Upper lobe of left lung (tissue), 6 donors: ENCODE measurements around the gene GRID1. TPM values are rescaled to one million over a fixed set of nuclear protein-coding genes. Genes with fewer than 3 reads are reported as not detected.

ENCODE experiments used
- ATAC-seq, 2 donors: fragments of 200-7000 bp; cut with Tn5 transposase; one replicate each; pipeline ENCODE4 v1.9.1; 2022; ENCODE audit warnings: mild to moderate bottlenecking in 2 of 2, moderate library complexity in 2 of 2; ENCODE audit not compliant: low FRiP score in 2 of 2
- DNase-seq, 2 donors: peaks; one replicate each; pipeline ENCODE4 v3.0.0-alpha.2; 2019 to 2020
- H3K27ac ChIP-seq, 4 donors: fragments of 200-600 bp; sonication (generic); one replicate each; pipeline ENCODE4 v1.5.1; 2016 to 2019
- H3K27me3 ChIP-seq, 4 donors: fragments of 200-600 bp; sonication (generic); one replicate each; pipeline ENCODE4 v1.5.1; 2017 to 2019
- H3K36me3 ChIP-seq, 4 donors: fragments of 200-600 bp; sonication (generic); one replicate each; pipeline ENCODE4 v1.5.1; 2016 to 2019
- H3K4me1 ChIP-seq, 4 donors: fragments of 200-600 bp; sonication (generic); one replicate each; pipeline ENCODE4 v1.5.1; 2018 to 2019
- H3K4me3 ChIP-seq, 4 donors: fragments of 200-600 bp; sonication (generic); one replicate each; pipeline ENCODE4 v1.5.1; 2017 to 2019; ENCODE audit warnings: mild to moderate bottlenecking in 2 of 4, moderate library complexity in 1 of 4
- H3K9me3 ChIP-seq, 4 donors: fragments of 200-600 bp; sonication (generic); one replicate each; pipeline ENCODE4 v1.5.1; 2018 to 2019
- EP300 ChIP-seq, 4 donors: sonication (generic); formaldehyde crosslinking; IDR thresholded peaks; one replicate each; pipeline ENCODE4 v1.5.1; 2017; ENCODE audit warnings: antibody characterized with exemption in 4 of 4, control low read depth in 2 of 4
- POLR2A ChIP-seq, 4 donors: fragments of 450-650 bp; IDR thresholded peaks; one replicate each; pipeline ENCODE4 v1.5.1; 2016 to 2017; ENCODE audit warnings: antibody characterized with exemption in 4 of 4, mild to moderate bottlenecking in 2 of 4
- POLR2AphosphoS5 ChIP-seq, 2 donors: sonication (generic); formaldehyde crosslinking; IDR thresholded peaks; one replicate each; pipeline ENCODE4 v1.5.1; 2017; ENCODE audit warnings: antibody characterized with exemption in 2 of 2
- WGBS, 2 donors: methylation state at CpG; one replicate each; pipeline ENCODE4 v1.1.5; 2017 to 2018; 5-methylcytosine and 5-hydroxymethylcytosine counted together
- total RNA-seq, 6 donors: library from RNA; depleted of rRNA in 4 of 6; stranded (reverse); fragments of >200 nt in 4 of 6; gene quantifications; one replicate each; pipeline versions ENCODE4 v1.1.0 to v1.2.1, GENCODE V29; 2016 to 2021
- TF ChIP-seq, protein P1 (sequence below), 6 experiments: fragments of 450-650 bp in 4 of 6; fragments of 200-600 bp in 2 of 6; sonication (generic) in 2 of 6; IDR thresholded peaks; one replicate each; pipeline ENCODE4 v1.5.1; 2016 to 2019; ENCODE audit warnings: antibody characterized with exemption in 6 of 6
- donor health status: DM: no; HTN: no; CAD: no; lungs with moderate emphysema.
- donor health status: DM: no; HTN: yes; CAD: no; lungs with severe emphysema.

GRID1 gene
- 1 to 10 TPM; 1.5 to 5.2 (median 3.2) TPM for total RNA-seq

DNA sequence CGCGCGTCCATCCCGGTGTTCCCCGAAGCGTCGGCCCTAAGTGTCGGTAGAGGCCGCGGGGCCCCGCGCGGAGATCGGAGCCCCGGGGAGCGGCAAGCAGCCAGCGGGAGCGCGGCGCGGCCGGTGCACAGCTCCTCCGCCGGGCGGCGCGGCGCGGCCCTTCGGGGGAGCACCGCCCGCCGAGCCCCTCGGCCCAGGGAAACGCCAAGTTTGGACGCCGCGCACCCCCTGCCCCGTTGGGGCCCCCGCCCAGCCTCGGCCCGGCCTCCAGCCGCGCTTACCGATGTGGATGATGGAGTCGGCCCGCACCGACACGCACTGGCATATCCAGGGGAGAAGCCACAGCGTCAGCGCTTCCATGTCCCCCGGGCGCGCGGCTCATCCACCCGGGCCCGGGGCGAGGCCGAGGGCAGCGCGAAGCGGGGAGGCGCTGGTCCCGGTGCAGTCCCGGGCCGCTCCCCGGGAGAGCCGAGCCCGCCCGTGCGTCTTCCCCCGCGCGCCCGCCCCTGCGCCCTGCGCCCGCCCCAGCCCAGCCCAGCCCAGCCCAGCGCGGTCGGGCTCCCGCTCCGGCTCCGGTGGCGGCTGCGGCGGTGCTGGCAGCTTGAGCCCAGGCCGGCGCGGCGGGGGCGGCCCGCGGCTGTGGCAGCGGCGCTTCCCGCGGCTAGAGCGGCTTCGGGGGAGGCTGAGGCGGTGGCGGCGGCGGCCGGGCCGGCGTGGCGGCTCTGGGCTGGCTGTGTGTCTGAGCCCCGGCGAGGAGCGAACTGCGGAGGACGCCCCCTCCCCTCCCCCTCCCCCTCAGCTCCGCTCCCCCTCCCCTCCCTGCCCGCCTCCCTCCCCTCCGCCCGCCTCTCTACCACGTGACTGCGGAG is at the start of gene GRID1:
GRID1 (minus strand) TSS at position 763 of the 869 bp plus-strand sequence.
- ATAC-seq (peak in 1 of 2 donors; percentile 49), DNase-seq (peak; percentile 22 to 89)
- Histone ChIP-seq H3K36me3 (no peaks in the 10 kb centered on the region), H3K27me3 (peaks cover 2 to 53% (median 29%) of the 10 kb centered on the region in 4 donors), H3K4me3 (peak within 1 kb of the TSS; percentile 18 to 61 (median 53)), H3K4me1 (peaks cover 36 to 50% (median 41%) of the 10 kb centered on the region in 4 donors), H3K9me3 (no peaks in the 10 kb centered on the region), H3K27ac (no peak within 1 kb of the TSS)
- TF ChIP-seq, protein P1, sequence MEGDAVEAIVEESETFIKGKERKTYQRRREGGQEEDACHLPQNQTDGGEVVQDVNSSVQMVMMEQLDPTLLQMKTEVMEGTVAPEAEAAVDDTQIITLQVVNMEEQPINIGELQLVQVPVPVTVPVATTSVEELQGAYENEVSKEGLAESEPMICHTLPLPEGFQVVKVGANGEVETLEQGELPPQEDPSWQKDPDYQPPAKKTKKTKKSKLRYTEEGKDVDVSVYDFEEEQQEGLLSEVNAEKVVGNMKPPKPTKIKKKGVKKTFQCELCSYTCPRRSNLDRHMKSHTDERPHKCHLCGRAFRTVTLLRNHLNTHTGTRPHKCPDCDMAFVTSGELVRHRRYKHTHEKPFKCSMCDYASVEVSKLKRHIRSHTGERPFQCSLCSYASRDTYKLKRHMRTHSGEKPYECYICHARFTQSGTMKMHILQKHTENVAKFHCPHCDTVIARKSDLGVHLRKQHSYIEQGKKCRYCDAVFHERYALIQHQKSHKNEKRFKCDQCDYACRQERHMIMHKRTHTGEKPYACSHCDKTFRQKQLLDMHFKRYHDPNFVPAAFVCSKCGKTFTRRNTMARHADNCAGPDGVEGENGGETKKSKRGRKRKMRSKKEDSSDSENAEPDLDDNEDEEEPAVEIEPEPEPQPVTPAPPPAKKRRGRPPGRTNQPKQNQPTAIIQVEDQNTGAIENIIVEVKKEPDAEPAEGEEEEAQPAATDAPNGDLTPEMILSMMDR (IDR thresholded peaks at IDR 0.05) = no peak
- TF ChIP-seq POLR2A (IDR thresholded peaks at IDR 0.05) (no peak), POLR2AphosphoS5 (IDR thresholded peaks at IDR 0.05) (no peak), EP300 (IDR thresholded peaks at IDR 0.05) (no peak)
- WGBS, 2 donors = 1% methylated on average over 19 of the region's 119 CpGs; no CpG with 5 or more reads in 1 of the 2 donors

DNA sequence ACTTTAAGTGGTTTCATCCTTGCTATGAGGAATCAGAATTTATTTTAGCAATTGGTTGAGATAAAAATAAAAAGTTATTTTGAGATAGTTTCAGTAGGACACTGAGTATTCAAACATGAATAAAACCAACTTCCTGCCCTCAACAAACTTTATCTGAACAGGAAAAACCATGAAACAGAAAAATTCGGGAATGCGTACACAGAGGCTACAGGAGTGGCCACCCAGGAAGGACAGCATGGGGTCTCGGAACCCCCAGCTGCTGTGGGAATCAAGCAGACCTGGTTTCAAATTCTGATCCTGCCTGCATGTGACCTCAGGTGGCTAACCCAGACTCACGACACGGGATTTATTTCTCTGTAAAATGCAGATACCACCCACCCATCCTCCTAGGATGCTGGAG is 49.0 kb upstream of the GRID1 start:
- Histone ChIP-seq H3K4me3 (no peak overlapping the region), H3K4me1 (peaks cover 8 to 22% (median 11%) of the 10 kb centered on the region in 4 donors), H3K27me3 (no peaks in the 10 kb centered on the region), H3K36me3 (no peaks in the 10 kb centered on the region), H3K9me3 (peaks cover 0 to 3% (median 0%) of the 10 kb centered on the region in 4 donors), H3K27ac (no peak overlapping the region)
- no peak for TF ChIP-seq POLR2A (IDR thresholded peaks at IDR 0.05)
- no peak for TF ChIP-seq POLR2AphosphoS5 (IDR thresholded peaks at IDR 0.05)
- TF ChIP-seq EP300 (IDR thresholded peaks at IDR 0.05) = no peak
- TF ChIP-seq, protein P1 (IDR thresholded peaks at IDR 0.05) = no peak
- no peak for DNase-seq
- ATAC-seq = no peak
- 59 to 63% methylated on average over 5 of the region's 5 CpGs for WGBS, 2 donors

DNA sequence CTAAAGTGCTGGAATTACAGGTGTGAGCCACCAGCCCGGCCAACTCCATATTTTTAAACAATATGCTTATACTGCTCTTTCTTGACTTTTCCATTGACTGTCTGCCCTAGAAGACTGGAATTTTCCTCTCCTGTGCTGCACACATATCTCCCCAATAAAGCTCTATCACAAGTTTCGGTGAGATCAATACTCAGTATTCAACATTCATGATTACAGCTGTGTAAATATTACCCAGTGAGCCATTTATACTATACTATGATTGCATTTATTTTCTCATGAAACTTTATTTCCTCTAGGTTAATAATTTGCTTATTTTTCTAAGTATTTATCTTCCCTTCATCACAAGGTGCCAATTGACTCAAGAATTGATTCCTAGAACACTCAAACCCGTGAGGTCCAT is 48.5 kb upstream of the GRID1 start:
- DNase-seq (no peak), ATAC-seq (no peak)
- no peaks in the 10 kb centered on the region for H3K27me3 ChIP-seq
- H3K36me3 ChIP-seq = no peaks in the 10 kb centered on the region
- no peak overlapping the region for H3K4me3 ChIP-seq
- TF ChIP-seq EP300 (IDR thresholded peaks at IDR 0.05) = no peak
- TF ChIP-seq, protein P1 (IDR thresholded peaks at IDR 0.05) = no peak
- no peak for TF ChIP-seq POLR2A (IDR thresholded peaks at IDR 0.05)
- TF ChIP-seq POLR2AphosphoS5 (IDR thresholded peaks at IDR 0.05) = no peak
- WGBS, 2 donors = 73 to 89% methylated on average over 3 of the region's 3 CpGs
- no peak overlapping the region for H3K27ac ChIP-seq
- peaks cover 0 to 3% (median 0%) of the 10 kb centered on the region in 4 donors for H3K9me3 ChIP-seq
- peaks cover 8 to 22% (median 11%) of the 10 kb centered on the region in 4 donors for H3K4me1 ChIP-seq

DNA sequence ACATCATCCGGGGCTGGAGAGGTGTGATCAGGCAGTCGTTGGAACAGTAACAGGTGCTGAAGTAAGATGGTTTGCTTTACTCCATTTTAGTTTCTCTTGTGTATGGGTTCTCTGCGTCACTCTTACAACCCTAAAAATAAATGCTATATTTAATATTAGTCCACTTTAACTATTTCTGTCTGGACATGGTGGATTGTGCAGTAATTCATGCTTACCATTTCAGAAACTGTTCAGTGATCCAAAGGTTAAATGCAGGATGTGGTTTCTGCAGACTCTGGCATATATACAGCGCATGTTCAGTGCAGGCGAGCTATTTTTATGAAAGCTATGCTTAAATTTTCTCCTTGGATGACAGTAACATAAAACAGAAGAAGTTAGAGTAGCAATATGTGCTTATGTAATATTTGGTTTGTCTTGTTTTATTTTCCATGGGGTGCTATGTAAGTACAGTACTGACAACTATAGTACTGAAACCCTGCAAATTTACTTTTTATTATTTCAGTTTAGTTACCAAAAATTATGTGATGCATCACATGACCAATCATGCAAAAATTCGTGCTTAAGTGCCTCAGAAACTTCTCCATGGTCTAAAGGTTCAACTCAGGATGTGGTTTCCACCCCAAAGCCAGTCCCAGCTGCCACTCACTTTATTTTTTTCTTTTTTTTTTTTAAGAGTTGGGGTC is 46.6 kb upstream of the GRID1 start:
- H3K27ac ChIP-seq = no peak overlapping the region
- H3K36me3 ChIP-seq = no peaks in the 10 kb centered on the region
- peaks cover 8 to 22% (median 11%) of the 10 kb centered on the region in 4 donors for H3K4me1 ChIP-seq

More for the DNA sequence above, 46.6 kb upstream of the GRID1 start:
- no peak overlapping the region for H3K4me3 ChIP-seq
- TF ChIP-seq POLR2A (IDR thresholded peaks at IDR 0.05) (no peak), POLR2AphosphoS5 (IDR thresholded peaks at IDR 0.05) (no peak), EP300 (IDR thresholded peaks at IDR 0.05) (no peak)
- TF ChIP-seq, protein P1 (IDR thresholded peaks at IDR 0.05) = no peak
- DNase-seq (no peak), ATAC-seq (no peak)
- H3K27me3 ChIP-seq = no peaks in the 10 kb centered on the region
- H3K9me3 ChIP-seq = peaks cover 0 to 3% (median 0%) of the 10 kb centered on the region in 4 donors
- WGBS, 2 donors = 47 to 53% methylated on average over 6 of the region's 6 CpGs
